Panc1 (cell line): ENCODE measurements around the gene DHX8.

Experiments
- CTCF ChIP-seq: fragments of 450-650 bp; IDR thresholded peaks from 2 replicates; pipeline ENCODE4 v1.5.1; 2017; ENCODE audit warnings: mild to moderate bottlenecking
- REST ChIP-seq, 2 experiments: IDR thresholded peaks; 2 replicates each; pipeline ENCODE4 v1.6.1; 2011 to 2012; ENCODE audit warnings: low read depth in 2 of 2, control low read depth in 1 of 2, low read length in 1 of 2, mild to moderate bottlenecking in 1 of 2, moderate library complexity in 1 of 2; ENCODE audit not compliant: insufficient read depth in 1 of 2
- SIN3A ChIP-seq: IDR thresholded peaks from 2 replicates; pipeline ENCODE4 v1.6.1; 2012; ENCODE audit warnings: low read depth, mild to moderate bottlenecking, low read length, moderate library complexity, borderline replicate concordance; ENCODE audit not compliant: insufficient read depth

DNA sequence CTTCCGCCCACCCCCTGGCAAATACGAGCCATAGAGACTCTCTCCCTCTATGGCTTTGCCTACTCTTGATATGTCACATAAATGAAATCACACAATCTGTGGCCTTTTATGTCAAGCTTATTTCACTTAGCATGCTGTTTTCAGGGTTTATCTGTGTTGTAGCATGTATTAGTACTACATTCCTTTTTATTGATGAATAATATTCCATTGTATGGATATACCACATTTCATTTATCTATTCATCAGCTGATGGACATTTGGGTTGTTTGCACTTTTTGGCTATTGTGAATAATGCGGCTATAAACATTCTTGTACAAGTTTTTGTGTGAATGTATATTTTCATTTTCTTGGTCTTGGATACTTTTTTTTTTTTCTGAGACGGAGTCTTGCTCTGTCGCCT is 37.0 kb upstream of the DHX8 start:
- TF ChIP-seq SIN3A (no peak), CTCF (no peak), REST (IDR thresholded peaks at IDR 0.05; ENCODE audit: insufficient read depth in 1 of 2, low read depth in 2 of 2, low read length in 1 of 2) (no peak)
